OCI-LY1 (cell line): Measurements from ENCODE around the gene SFTPA2.

Experiments used
- EZH2 ChIP-seq: fragments of 200-600 bp; sonication (generic), shearing (Covaris generic); IDR thresholded peaks from 2 replicates; pipeline ENCODE4 v1.8.0; 2017; ENCODE audit warnings: borderline replicate concordance, mixed run types, mild to moderate bottlenecking, antibody characterized with exemption, low read length, moderate library complexity, mixed read lengths
- TF ChIP-seq, protein P1 (sequence below): fragments of 200-600 bp; sonication (generic), shearing (Covaris generic); IDR thresholded peaks from 2 replicates; pipeline ENCODE4 v1.5.1; 2017; ENCODE audit warnings: mild to moderate bottlenecking, antibody characterized with exemption, low read length, moderate library complexity, mixed read lengths

DNA sequence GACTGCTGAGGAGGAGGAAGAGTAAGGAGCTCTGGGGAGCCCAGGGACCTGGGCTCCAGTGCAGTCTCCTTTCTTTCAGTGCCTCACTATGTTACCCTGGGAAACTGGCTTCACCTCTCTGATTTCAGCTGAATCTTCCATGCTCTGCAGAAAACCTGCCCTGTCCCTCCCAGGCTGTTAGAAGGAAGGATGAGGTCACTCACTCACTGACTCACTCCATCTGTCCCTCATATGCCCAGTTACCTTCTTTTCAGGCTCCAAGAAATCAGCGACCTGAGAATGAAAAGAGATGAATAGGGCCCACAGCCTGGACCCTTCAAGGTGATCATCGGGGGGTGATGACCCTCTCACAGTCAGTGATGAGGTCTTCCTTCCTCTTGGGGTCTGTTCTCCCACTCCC is 481 bp downstream of the SFTPA2 start:
- TF ChIP-seq, protein P1, sequence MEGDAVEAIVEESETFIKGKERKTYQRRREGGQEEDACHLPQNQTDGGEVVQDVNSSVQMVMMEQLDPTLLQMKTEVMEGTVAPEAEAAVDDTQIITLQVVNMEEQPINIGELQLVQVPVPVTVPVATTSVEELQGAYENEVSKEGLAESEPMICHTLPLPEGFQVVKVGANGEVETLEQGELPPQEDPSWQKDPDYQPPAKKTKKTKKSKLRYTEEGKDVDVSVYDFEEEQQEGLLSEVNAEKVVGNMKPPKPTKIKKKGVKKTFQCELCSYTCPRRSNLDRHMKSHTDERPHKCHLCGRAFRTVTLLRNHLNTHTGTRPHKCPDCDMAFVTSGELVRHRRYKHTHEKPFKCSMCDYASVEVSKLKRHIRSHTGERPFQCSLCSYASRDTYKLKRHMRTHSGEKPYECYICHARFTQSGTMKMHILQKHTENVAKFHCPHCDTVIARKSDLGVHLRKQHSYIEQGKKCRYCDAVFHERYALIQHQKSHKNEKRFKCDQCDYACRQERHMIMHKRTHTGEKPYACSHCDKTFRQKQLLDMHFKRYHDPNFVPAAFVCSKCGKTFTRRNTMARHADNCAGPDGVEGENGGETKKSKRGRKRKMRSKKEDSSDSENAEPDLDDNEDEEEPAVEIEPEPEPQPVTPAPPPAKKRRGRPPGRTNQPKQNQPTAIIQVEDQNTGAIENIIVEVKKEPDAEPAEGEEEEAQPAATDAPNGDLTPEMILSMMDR, result no peak
- no peak for TF ChIP-seq EZH2
